Upper lobe of right lung (tissue), 1 donor: ENCODE measurements around the gene PANK4. TPM values are rescaled to one million over a fixed set of nuclear protein-coding genes. Genes with fewer than 3 reads are reported as not detected.

ENCODE experiments used
- ATAC-seq: fragments of 200-7000 bp; cut with Tn5 transposase; one replicate; pipeline ENCODE4 v1.9.1; 2020; ENCODE audit warnings: mild to moderate bottlenecking, moderate library complexity
- DNase-seq: peaks from one replicate; pipeline ENCODE4 v3.0.0-alpha.2; 2020
- H3K27ac ChIP-seq: fragments of 200-600 bp; one replicate; pipeline ENCODE4 v1.8.0; 2022
- H3K27me3 ChIP-seq: fragments of 200-600 bp; one replicate; pipeline ENCODE4 v1.8.0; 2022; ENCODE audit warnings: mild to moderate bottlenecking
- H3K36me3 ChIP-seq: fragments of 200-600 bp; one replicate; pipeline ENCODE4 v1.8.0; 2022
- H3K4me1 ChIP-seq: fragments of 200-600 bp; one replicate; pipeline ENCODE4 v1.8.0; 2022
- H3K4me3 ChIP-seq: fragments of 200-600 bp; one replicate; pipeline ENCODE4 v1.8.0; 2022; ENCODE audit warnings: mild to moderate bottlenecking
- H3K9me3 ChIP-seq: fragments of 200-600 bp; one replicate; pipeline ENCODE4 v1.8.0; 2022
- intact Hi-C: fragments of 100-400 bp; cut with DNase I; formaldehyde crosslinking; loops from one replicate; pipeline ENCODE4 v1.11.0; 2022
- total RNA-seq: library from RNA; stranded (reverse); fragmentation: NEBNext Ultra II Directional; extraction: Animal tissue kit (Norgen Biotek cat#: 25700); gene quantifications from one replicate; pipeline ENCODE4 v1.2.1, GENCODE V29; 2021
- TF ChIP-seq, protein P1 (sequence below): fragments of 200-600 bp; IDR thresholded peaks from one replicate; pipeline ENCODE4 v1.8.0; 2022; ENCODE audit warnings: antibody characterized with exemption
- donor health status: DM: no; HTN: yes; CAD: no; lungs with severe emphysema.

The PANK4 gene
- total RNA-seq, 1 donor from 2014 or later = 36.4 TPM

DNA sequence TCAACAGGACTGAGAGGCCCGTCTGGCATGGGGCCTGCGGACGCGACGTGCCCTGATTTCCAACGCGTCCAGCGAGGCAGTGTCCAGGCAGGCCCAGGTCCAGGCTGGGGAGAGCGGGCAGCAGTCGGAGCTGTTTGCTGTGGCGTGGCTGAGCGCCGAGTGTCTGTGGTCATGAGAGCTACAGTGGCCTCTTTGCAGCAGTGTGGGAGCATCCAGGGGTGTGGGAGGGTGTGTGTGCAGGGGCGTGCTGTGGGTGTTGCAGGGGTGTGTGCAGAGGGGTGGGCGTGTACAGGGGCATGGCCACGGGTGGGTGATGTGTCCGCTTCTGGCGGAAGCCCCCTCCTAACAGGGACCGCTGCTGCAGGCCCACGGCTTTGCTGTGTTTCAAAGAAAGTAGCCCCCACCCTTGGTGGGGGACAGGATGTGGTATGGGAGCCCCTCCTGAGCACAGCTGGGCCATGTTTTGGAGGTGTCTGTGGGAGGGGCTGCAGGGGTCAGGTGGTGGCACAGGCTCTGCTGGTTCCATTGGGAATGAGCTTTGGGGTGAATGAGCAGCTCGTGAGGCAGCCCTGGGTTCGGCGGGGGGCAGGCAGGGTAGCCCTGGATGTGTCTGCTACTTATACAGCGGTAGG is 32.6 kb downstream of the PANK4 start:
- intact Hi-C loops = no loop called here

DNA sequence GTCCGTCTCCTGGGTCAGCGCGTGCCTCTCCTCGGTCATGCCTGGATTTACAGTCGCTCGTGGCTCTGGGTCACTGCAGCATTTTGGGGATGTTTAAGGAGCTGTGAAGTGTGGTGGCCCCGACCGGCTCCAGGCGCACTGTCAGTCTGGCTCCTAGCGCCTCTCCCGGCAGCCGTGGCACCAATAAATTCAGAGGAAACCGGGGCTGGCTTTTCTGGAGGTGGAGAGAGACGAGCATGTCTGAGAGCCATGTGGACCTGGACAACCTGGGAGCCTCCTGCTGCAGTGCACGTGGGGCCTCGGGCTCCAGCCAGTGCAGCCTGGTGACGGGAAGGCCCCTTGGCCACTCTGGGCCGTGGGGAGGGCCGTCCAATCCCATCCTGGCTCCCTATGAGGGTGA is 33.2 kb downstream of the PANK4 start:
- no peak overlapping the region for H3K27ac ChIP-seq
- no peaks in the 10 kb centered on the region for H3K27me3 ChIP-seq
- no peaks in the 10 kb centered on the region for H3K36me3 ChIP-seq
- H3K4me3 ChIP-seq = no peak overlapping the region
- TF ChIP-seq, protein P1, sequence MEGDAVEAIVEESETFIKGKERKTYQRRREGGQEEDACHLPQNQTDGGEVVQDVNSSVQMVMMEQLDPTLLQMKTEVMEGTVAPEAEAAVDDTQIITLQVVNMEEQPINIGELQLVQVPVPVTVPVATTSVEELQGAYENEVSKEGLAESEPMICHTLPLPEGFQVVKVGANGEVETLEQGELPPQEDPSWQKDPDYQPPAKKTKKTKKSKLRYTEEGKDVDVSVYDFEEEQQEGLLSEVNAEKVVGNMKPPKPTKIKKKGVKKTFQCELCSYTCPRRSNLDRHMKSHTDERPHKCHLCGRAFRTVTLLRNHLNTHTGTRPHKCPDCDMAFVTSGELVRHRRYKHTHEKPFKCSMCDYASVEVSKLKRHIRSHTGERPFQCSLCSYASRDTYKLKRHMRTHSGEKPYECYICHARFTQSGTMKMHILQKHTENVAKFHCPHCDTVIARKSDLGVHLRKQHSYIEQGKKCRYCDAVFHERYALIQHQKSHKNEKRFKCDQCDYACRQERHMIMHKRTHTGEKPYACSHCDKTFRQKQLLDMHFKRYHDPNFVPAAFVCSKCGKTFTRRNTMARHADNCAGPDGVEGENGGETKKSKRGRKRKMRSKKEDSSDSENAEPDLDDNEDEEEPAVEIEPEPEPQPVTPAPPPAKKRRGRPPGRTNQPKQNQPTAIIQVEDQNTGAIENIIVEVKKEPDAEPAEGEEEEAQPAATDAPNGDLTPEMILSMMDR = no peak
- H3K9me3 ChIP-seq = no peaks in the 10 kb centered on the region
- intact Hi-C loops = no loop called here
- DNase-seq (no peak), ATAC-seq (no peak)
- no peaks in the 10 kb centered on the region for H3K4me1 ChIP-seq

More for the DNA sequence above, 32.6 kb downstream of the PANK4 start:
- Histone ChIP-seq H3K27me3 (no peaks in the 10 kb centered on the region), H3K4me3 (no peak overlapping the region), H3K9me3 (no peaks in the 10 kb centered on the region), H3K4me1 (no peaks in the 10 kb centered on the region), H3K36me3 (no peaks in the 10 kb centered on the region), H3K27ac (no peak overlapping the region)
- ATAC-seq = no peak
- no peak for DNase-seq
- TF ChIP-seq, protein P1 = no peak

DNA sequence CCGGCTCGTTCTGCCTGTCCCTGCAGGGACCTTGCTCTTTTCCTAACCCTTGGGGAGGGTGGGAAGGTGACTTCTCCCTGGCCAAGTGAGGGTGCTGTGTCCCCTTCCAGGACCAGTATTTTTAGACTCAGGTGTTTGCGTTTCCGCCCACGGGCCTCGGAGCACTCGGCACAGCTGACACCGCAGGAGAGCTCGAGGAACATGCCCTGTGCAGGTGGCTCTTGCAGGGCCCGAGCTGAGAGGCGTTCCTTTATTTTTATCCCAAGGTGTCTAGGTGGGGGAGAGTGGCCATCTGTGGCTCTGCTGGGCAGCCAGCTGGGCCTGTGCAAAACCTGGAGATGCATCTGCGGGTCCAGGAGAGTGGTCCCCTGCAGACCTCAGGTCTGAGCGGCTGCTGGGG is 34.3 kb downstream of the PANK4 start:
- no peak overlapping the region for H3K27ac ChIP-seq
- no peak overlapping the region for H3K4me3 ChIP-seq
- DNase-seq (no peak), ATAC-seq (no peak)
- H3K36me3 ChIP-seq = no peaks in the 10 kb centered on the region
- H3K9me3 ChIP-seq = no peaks in the 10 kb centered on the region
- H3K27me3 ChIP-seq = no peaks in the 10 kb centered on the region
- TF ChIP-seq, protein P1 = no peak
- H3K4me1 ChIP-seq = no peaks in the 10 kb centered on the region
- intact Hi-C loops = no loop called here

DNA sequence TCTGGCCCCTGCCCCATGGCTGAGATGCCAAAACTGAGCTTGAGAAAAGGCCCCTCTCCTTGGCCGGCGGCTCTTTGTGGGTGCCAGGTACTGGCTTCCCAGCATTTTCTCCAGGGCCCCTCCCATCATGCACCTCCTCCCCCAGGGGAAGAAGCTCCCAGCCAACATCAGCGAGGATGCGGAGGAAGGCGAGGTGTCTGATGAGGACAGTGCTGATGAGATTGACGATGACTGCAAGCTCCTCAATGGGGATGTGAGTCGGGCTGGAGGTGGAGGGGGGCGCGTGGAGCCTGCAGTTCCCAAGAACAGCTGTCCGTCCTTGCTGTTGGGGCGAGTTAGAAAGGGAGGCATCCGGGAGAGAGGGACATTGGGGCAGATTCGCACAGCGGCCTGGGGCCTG is 36.8 kb downstream of the PANK4 start:
- DNase-seq (no peak), ATAC-seq (no peak)
- H3K36me3 ChIP-seq = no peaks in the 10 kb centered on the region
- no peaks in the 10 kb centered on the region for H3K9me3 ChIP-seq
- TF ChIP-seq, protein P1 = no peak
- no peaks in the 10 kb centered on the region for H3K27me3 ChIP-seq
- H3K27ac ChIP-seq = no peak overlapping the region
- no peak overlapping the region for H3K4me3 ChIP-seq
- intact Hi-C loops = no loop called here
- no peaks in the 10 kb centered on the region for H3K4me1 ChIP-seq

DNA sequence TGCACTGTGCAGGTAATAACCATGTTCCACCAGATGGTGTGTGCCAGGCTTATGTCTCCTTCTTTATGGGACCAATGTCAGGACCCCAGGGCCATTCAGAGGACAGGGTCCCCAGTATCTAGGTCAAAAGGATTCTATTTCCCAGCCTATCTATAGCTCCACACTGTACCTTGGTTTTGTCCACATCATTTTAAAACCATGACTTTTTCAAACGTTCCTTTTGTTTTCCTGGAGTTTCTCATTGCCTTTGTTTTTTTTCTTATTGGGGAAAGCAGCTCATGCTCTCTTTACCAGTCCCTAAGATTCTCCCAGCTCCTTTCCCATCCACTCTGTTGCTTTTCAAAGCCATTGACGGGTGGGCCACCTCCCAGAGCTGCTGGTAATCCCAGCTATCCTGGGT is 37.7 kb downstream of the PANK4 start:
- no peak for ATAC-seq

More for the DNA sequence above, 37.7 kb downstream of the PANK4 start:
- TF ChIP-seq, protein P1 = no peak
- Histone ChIP-seq H3K4me3 (no peak overlapping the region), H3K27ac (no peak overlapping the region), H3K36me3 (no peaks in the 10 kb centered on the region), H3K27me3 (no peaks in the 10 kb centered on the region), H3K4me1 (no peaks in the 10 kb centered on the region), H3K9me3 (no peaks in the 10 kb centered on the region)
- DNase-seq = no peak
- intact Hi-C loops = no loop called here
